GM23248 (cell line): ENCODE results near the gene ADAD2.

Source experiments
- EZH2 ChIP-seq: fragments of 200-600 bp; sonication (generic); IDR thresholded peaks from 2 replicates; pipeline ENCODE4 v1.6.1; 2018; ENCODE audit warnings: antibody characterized with exemption, mild to moderate bottlenecking; ENCODE audit not compliant: insufficient read depth, poor library complexity, severe bottlenecking
- EZH2phosphoT487 ChIP-seq: fragments of 200-600 bp; sonication (generic); IDR thresholded peaks from 2 replicates; pipeline ENCODE4 v1.6.1; 2018; ENCODE audit warnings: antibody characterized with exemption, moderate library complexity, mild to moderate bottlenecking, low read depth; ENCODE audit not compliant: insufficient read depth

DNA sequence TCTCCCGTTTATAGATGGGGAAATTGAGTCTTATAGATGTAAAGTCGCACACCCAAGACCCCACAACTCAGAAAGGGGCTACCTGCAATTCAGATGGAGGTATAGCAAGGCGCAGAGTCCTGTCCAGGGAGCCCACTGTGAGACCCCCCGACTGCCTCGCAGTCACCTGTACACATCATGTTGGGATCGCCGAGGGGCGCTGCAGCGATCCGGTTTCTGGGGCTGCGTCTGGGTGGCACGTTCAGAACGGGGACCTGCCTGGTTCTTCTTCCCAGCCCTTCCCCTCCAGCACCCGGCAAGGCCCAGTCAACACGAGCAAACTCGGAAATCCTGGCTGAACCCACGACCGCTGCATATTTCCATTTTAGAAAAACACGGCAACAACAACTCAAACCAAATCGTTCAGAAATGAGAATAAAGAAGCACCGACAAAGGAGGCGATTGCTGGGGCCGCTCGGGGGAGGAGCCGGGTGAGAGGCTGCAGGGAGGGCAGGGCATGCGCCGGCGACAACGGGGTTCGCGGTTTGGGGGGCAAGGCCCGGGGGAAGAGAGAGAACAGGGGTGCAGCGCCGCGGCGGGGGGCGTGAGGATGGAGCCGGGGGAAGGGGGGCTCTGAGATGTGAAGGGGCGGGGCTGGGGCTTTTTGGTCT lies 46.6 kb upstream of the ADAD2 start:
- TF ChIP-seq EZH2phosphoT487 (no peak), EZH2 (no peak)
